ENCODE measurements around the gene SH3PXD2B.
A peak's percentile ranks its signal among the peaks of the same experiment; 100 is the strongest.
"Not testable (repeated sequence)": the region's sequence is repeated elsewhere in the genome, so short reads cannot be mapped to it uniquely, and the experiment has no call there.

SH3PXD2B gene

GRCh38 chr5:172365948-172366608, 88.2 kb downstream of the SH3PXD2B start:
- no peak for TF ChIP-seq POU2F2 (IDR thresholded peaks at IDR 0.05; ENCODE audit: low read depth, low read length)
- no peak for TF ChIP-seq PAX5 (IDR thresholded peaks at IDR 0.05; ENCODE audit: insufficient read depth, low read length, severe bottlenecking)
- no peak for TF ChIP-seq TAF1 (IDR thresholded peaks at IDR 0.05; ENCODE audit: low read depth, low read length)
- TF ChIP-seq POLR2AphosphoS5 (IDR thresholded peaks at IDR 0.05; ENCODE audit: low read depth, low read length): no peak
- TF ChIP-seq SPI1 (IDR thresholded peaks at IDR 0.05; ENCODE audit: low read depth, low read length): no peak
- no peak for TF ChIP-seq POLR2A (IDR thresholded peaks at IDR 0.05; ENCODE audit: low read depth, low read length)
- FAIRE-seq: no peak
- DNase-seq (ENCODE audit: insufficient read length, low spot score): no peak

- FAIRE-seq: no peak
- TF ChIP-seq POLR2A (IDR thresholded peaks at IDR 0.05; ENCODE audit: low read depth, low read length): no peak
- DNase-seq (ENCODE audit: insufficient read length, low spot score): no peak
Measured at GRCh38 chr5:172364773-172365172, 89.6 kb downstream of the SH3PXD2B start.

- no peak for TF ChIP-seq PAX5 (IDR thresholded peaks at IDR 0.05; ENCODE audit: insufficient read depth, low read length, severe bottlenecking)
- no peak for TF ChIP-seq POLR2A (IDR thresholded peaks at IDR 0.05; ENCODE audit: low read depth, low read length)
- no peak for TF ChIP-seq SPI1 (IDR thresholded peaks at IDR 0.05; ENCODE audit: low read depth, low read length)
- TF ChIP-seq POU2F2 (IDR thresholded peaks at IDR 0.05; ENCODE audit: low read depth, low read length): no peak
- FAIRE-seq: no peak
- no peak for DNase-seq (ENCODE audit: insufficient read length, low spot score)
Measured at GRCh38 chr5:172362755-172363154, 91.6 kb downstream of the SH3PXD2B start.

GRCh38 chr5:172361566-172362238, 92.6 kb downstream of the SH3PXD2B start:
- DNase-seq (ENCODE audit: insufficient read length, low spot score): no peak

GRCh38 chr5:172358345-172358744, 96.0 kb downstream of the SH3PXD2B start:
- no peak for DNase-seq (ENCODE audit: insufficient read length, low spot score)

More at GRCh38 chr5:172361566-172362238, 92.6 kb downstream of the SH3PXD2B start:
- TF ChIP-seq POLR2A (IDR thresholded peaks at IDR 0.05; ENCODE audit: low read depth, low read length) (no peak), POU2F2 (IDR thresholded peaks at IDR 0.05; ENCODE audit: low read depth, low read length) (no peak), POLR2AphosphoS5 (IDR thresholded peaks at IDR 0.05; ENCODE audit: low read depth, low read length) (no peak), PAX5 (IDR thresholded peaks at IDR 0.05; ENCODE audit: insufficient read depth, low read length, severe bottlenecking) (no peak), TAF1 (IDR thresholded peaks at IDR 0.05; ENCODE audit: low read depth, low read length) (no peak), SPI1 (IDR thresholded peaks at IDR 0.05; ENCODE audit: low read depth, low read length) (no peak)
- FAIRE-seq: peak; percentile 77

GRCh38 chr5:172356527-172356926, 97.8 kb downstream of the SH3PXD2B start:
- no peak for FAIRE-seq
- TF ChIP-seq PAX5 (IDR thresholded peaks at IDR 0.05; ENCODE audit: insufficient read depth, low read length, severe bottlenecking): no peak
- no peak for DNase-seq (ENCODE audit: insufficient read length, low spot score)

More at GRCh38 chr5:172358345-172358744, 96.0 kb downstream of the SH3PXD2B start:
- no peak for FAIRE-seq
- TF ChIP-seq POLR2AphosphoS5 (IDR thresholded peaks at IDR 0.05; ENCODE audit: low read depth, low read length) (no peak), TAF1 (IDR thresholded peaks at IDR 0.05; ENCODE audit: low read depth, low read length) (no peak), POU2F2 (IDR thresholded peaks at IDR 0.05; ENCODE audit: low read depth, low read length) (no peak), POLR2A (IDR thresholded peaks at IDR 0.05; ENCODE audit: low read depth, low read length) (no peak), PAX5 (IDR thresholded peaks at IDR 0.05; ENCODE audit: insufficient read depth, low read length, severe bottlenecking) (no peak), SPI1 (IDR thresholded peaks at IDR 0.05; ENCODE audit: low read depth, low read length) (no peak)

GRCh38 chr5:172356047-172356446, 98.3 kb downstream of the SH3PXD2B start:
- DNase-seq (ENCODE audit: insufficient read length, low spot score) (no peak), FAIRE-seq (no peak)
- TF ChIP-seq POU2F2 (IDR thresholded peaks at IDR 0.05; ENCODE audit: low read depth, low read length) (no peak), SPI1 (IDR thresholded peaks at IDR 0.05; ENCODE audit: low read depth, low read length) (no peak; the same call in 1 of the 2 replicates), PAX5 (IDR thresholded peaks at IDR 0.05; ENCODE audit: insufficient read depth, low read length, severe bottlenecking) (no peak), TAF1 (IDR thresholded peaks at IDR 0.05; ENCODE audit: low read depth, low read length) (no peak), POLR2A (IDR thresholded peaks at IDR 0.05; ENCODE audit: low read depth, low read length) (no peak), POLR2AphosphoS5 (IDR thresholded peaks at IDR 0.05; ENCODE audit: low read depth, low read length) (no peak)

GRCh38 chr5:172353846-172354245, 100.5 kb downstream of the SH3PXD2B start:
- TF ChIP-seq POU2F2 (IDR thresholded peaks at IDR 0.05; ENCODE audit: low read depth, low read length) (no peak), TAF1 (IDR thresholded peaks at IDR 0.05; ENCODE audit: low read depth, low read length) (no peak), POLR2AphosphoS5 (IDR thresholded peaks at IDR 0.05; ENCODE audit: low read depth, low read length) (no peak), PAX5 (IDR thresholded peaks at IDR 0.05; ENCODE audit: insufficient read depth, low read length, severe bottlenecking) (no peak), SPI1 (IDR thresholded peaks at IDR 0.05; ENCODE audit: low read depth, low read length) (no peak), POLR2A (IDR thresholded peaks at IDR 0.05; ENCODE audit: low read depth, low read length) (no peak)
- FAIRE-seq: no peak

GRCh38 chr5:172353271-172353812, 101.0 kb downstream of the SH3PXD2B start:
- DNase-seq (ENCODE audit: insufficient read length, low spot score) (no peak), FAIRE-seq (no peak)
- TF ChIP-seq POU2F2 (IDR thresholded peaks at IDR 0.05; ENCODE audit: low read depth, low read length): no peak
- TF ChIP-seq SPI1 (IDR thresholded peaks at IDR 0.05; ENCODE audit: low read depth, low read length): no peak
- TF ChIP-seq POLR2AphosphoS5 (IDR thresholded peaks at IDR 0.05; ENCODE audit: low read depth, low read length): no peak
- no peak for TF ChIP-seq POLR2A (IDR thresholded peaks at IDR 0.05; ENCODE audit: low read depth, low read length)
- TF ChIP-seq TAF1 (IDR thresholded peaks at IDR 0.05; ENCODE audit: low read depth, low read length): no peak
- TF ChIP-seq PAX5 (IDR thresholded peaks at IDR 0.05; ENCODE audit: insufficient read depth, low read length, severe bottlenecking): no peak

More at GRCh38 chr5:172353846-172354245, 100.5 kb downstream of the SH3PXD2B start:
- no peak for DNase-seq (ENCODE audit: insufficient read length, low spot score)

GRCh38 chr5:172352526-172352925, 101.8 kb downstream of the SH3PXD2B start:
- not testable (repeated sequence) for DNase-seq (ENCODE audit: insufficient read length, low spot score); FAIRE-seq

Measured in GM12891 (cell line).